Neural cell (in vitro differentiated cells): ENCODE data around the gene RAB2B.

Experiments
- EP300 ChIP-seq: fragments of 450-650 bp; conservative IDR thresholded peaks from 2 replicates; pipeline ENCODE4 v1.6.1; 2014; ENCODE audit warnings: antibody characterized with exemption, mild to moderate bottlenecking, moderate library complexity; ENCODE audit not compliant: poor library complexity, severe bottlenecking
- TF ChIP-seq, protein P1 (sequence below): fragments of 450-650 bp; IDR thresholded peaks from 2 replicates; pipeline ENCODE4 v1.5.1; 2014; ENCODE audit warnings: antibody characterized with exemption, mild to moderate bottlenecking, moderate library complexity; ENCODE audit not compliant: poor library complexity, severe bottlenecking
- TF ChIP-seq, protein P2 (sequence below): IDR thresholded peaks from 2 replicates; pipeline ENCODE4 v1.6.1; 2012; ENCODE audit warnings: borderline replicate concordance

DNA sequence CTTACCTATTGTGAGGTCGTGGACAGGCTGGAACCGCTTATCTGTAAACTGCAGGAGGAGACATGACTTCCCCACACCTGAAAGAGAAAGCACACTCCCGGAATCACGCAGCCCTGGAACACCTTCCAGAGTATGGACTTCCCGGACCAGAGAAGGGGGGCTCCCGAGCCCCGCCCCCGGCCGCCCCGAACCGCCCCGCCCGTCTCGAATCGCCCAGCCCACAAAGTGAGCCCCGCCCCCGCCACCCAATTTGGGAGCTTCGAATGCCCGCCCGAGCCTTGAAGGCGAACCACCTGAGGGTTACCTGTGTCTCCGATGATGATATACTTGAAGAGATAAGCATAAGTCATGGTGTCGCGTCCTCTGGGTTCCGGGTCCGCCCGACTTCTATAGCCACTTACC is 235 bp downstream of the RAB2B start:
- TF ChIP-seq, protein P1, sequence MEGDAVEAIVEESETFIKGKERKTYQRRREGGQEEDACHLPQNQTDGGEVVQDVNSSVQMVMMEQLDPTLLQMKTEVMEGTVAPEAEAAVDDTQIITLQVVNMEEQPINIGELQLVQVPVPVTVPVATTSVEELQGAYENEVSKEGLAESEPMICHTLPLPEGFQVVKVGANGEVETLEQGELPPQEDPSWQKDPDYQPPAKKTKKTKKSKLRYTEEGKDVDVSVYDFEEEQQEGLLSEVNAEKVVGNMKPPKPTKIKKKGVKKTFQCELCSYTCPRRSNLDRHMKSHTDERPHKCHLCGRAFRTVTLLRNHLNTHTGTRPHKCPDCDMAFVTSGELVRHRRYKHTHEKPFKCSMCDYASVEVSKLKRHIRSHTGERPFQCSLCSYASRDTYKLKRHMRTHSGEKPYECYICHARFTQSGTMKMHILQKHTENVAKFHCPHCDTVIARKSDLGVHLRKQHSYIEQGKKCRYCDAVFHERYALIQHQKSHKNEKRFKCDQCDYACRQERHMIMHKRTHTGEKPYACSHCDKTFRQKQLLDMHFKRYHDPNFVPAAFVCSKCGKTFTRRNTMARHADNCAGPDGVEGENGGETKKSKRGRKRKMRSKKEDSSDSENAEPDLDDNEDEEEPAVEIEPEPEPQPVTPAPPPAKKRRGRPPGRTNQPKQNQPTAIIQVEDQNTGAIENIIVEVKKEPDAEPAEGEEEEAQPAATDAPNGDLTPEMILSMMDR: no peak
- TF ChIP-seq, protein P2, sequence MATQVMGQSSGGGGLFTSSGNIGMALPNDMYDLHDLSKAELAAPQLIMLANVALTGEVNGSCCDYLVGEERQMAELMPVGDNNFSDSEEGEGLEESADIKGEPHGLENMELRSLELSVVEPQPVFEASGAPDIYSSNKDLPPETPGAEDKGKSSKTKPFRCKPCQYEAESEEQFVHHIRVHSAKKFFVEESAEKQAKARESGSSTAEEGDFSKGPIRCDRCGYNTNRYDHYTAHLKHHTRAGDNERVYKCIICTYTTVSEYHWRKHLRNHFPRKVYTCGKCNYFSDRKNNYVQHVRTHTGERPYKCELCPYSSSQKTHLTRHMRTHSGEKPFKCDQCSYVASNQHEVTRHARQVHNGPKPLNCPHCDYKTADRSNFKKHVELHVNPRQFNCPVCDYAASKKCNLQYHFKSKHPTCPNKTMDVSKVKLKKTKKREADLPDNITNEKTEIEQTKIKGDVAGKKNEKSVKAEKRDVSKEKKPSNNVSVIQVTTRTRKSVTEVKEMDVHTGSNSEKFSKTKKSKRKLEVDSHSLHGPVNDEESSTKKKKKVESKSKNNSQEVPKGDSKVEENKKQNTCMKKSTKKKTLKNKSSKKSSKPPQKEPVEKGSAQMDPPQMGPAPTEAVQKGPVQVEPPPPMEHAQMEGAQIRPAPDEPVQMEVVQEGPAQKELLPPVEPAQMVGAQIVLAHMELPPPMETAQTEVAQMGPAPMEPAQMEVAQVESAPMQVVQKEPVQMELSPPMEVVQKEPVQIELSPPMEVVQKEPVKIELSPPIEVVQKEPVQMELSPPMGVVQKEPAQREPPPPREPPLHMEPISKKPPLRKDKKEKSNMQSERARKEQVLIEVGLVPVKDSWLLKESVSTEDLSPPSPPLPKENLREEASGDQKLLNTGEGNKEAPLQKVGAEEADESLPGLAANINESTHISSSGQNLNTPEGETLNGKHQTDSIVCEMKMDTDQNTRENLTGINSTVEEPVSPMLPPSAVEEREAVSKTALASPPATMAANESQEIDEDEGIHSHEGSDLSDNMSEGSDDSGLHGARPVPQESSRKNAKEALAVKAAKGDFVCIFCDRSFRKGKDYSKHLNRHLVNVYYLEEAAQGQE: no peak
- no peak for TF ChIP-seq EP300
